ENCODE results near the gene DBP.

DBP gene

GRCh38 chr19:48634424-48635262, 2.5 kb downstream of the DBP start (continued):
- 0 out of 2 replicates have a peak, but pooled peaks have one; percentile 46 for TF ChIP-seq MZF1 (tag by site-specific recombination; IDR thresholded peaks at IDR 0.05; ENCODE audit: borderline replicate concordance)
- peak; percentile 57 for TF ChIP-seq PRDM4 (tag by site-specific recombination; IDR thresholded peaks at IDR 0.05)
- TF ChIP-seq GLIS2 (tag by site-specific recombination; IDR thresholded peaks at IDR 0.05) = peak; percentile 81
- TF ChIP-seq PRDM2 (tag by site-specific recombination; IDR thresholded peaks at IDR 0.05; ENCODE audit: borderline replicate concordance) = no peak
- no peak for TF ChIP-seq ZNF560 (tag by site-specific recombination; IDR thresholded peaks at IDR 0.05; ENCODE audit: borderline replicate concordance)
- TF ChIP-seq ZNF704 (tag by site-specific recombination; IDR thresholded peaks at IDR 0.05) = no peak
- no peak for TF ChIP-seq OSR2 (tag by site-specific recombination; IDR thresholded peaks at IDR 0.05)
- TF ChIP-seq ZNF148 (tag by site-specific recombination; IDR thresholded peaks at IDR 0.05; ENCODE audit: borderline replicate concordance) = no peak
- no peak for TF ChIP-seq ZNF184 (tag by site-specific recombination; IDR thresholded peaks at IDR 0.05)
- TF ChIP-seq ZBTB48 (tag by site-specific recombination; IDR thresholded peaks at IDR 0.05) = peak; percentile 59
- TF ChIP-seq ZNF155 (tag by site-specific recombination; IDR thresholded peaks at IDR 0.05) = no peak
- peak; percentile 74 for TF ChIP-seq KLF1 (tag by site-specific recombination; IDR thresholded peaks at IDR 0.05)
- no peak for TF ChIP-seq ZNF350 (tag by site-specific recombination; IDR thresholded peaks at IDR 0.05)
- TF ChIP-seq PBX3 (CRISPR knock-in tag; IDR thresholded peaks at IDR 0.05) = no peak
- peak; percentile 73 for TF ChIP-seq ZIC2 (tag by site-specific recombination; IDR thresholded peaks at IDR 0.05)
- no peak for TF ChIP-seq ZNF302 (tag by site-specific recombination; IDR thresholded peaks at IDR 0.05; ENCODE audit: low read depth)
- TF ChIP-seq MEIS1 (CRISPR knock-in tag; IDR thresholded peaks at IDR 0.05; ENCODE audit: borderline replicate concordance) = no peak
- TF ChIP-seq ZNF791 (tag by site-specific recombination; IDR thresholded peaks at IDR 0.05) = no peak
